C4-2B (cell line): ENCODE results near the gene PHETA1.

Experiments
- ZFX ChIP-seq: fragments of 450-650 bp; IDR thresholded peaks from 2 replicates; pipeline ENCODE4 v1.6.1; 2017
- TF ChIP-seq, protein P1 (sequence below): fragments of 450-650 bp; conservative IDR thresholded peaks from 2 replicates; pipeline ENCODE4 v1.5.1; 2017; ENCODE audit warnings: mild to moderate bottlenecking

DNA sequence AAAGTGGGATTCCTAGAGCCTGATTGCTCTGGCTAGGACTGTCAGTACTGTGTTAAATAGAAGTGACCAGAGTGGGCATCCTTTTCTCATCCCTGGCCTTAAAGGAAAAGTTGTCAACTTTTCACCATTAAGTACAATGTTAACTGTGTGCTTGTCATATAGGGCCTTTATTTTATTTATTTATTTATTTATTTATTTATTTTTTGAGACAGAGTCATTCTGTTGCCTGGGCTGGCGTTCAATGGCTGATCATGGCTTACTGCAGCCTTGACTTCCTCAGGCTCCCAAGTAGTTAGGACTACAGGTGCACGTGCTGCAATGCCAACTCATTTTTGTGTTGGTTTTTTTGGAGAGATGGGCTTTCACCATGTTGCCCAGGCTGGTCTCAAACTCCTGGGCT is 48.4 kb upstream of the PHETA1 start:
- TF ChIP-seq, protein P1, sequence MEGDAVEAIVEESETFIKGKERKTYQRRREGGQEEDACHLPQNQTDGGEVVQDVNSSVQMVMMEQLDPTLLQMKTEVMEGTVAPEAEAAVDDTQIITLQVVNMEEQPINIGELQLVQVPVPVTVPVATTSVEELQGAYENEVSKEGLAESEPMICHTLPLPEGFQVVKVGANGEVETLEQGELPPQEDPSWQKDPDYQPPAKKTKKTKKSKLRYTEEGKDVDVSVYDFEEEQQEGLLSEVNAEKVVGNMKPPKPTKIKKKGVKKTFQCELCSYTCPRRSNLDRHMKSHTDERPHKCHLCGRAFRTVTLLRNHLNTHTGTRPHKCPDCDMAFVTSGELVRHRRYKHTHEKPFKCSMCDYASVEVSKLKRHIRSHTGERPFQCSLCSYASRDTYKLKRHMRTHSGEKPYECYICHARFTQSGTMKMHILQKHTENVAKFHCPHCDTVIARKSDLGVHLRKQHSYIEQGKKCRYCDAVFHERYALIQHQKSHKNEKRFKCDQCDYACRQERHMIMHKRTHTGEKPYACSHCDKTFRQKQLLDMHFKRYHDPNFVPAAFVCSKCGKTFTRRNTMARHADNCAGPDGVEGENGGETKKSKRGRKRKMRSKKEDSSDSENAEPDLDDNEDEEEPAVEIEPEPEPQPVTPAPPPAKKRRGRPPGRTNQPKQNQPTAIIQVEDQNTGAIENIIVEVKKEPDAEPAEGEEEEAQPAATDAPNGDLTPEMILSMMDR = no peak
- TF ChIP-seq ZFX = no peak
